ENCODE results near the gene ITGAX.
"Not testable (repeated sequence)": the region's sequence is repeated elsewhere in the genome, so short reads cannot be mapped to it uniquely, and the experiment has no call there.

Gene ITGAX

DNA sequence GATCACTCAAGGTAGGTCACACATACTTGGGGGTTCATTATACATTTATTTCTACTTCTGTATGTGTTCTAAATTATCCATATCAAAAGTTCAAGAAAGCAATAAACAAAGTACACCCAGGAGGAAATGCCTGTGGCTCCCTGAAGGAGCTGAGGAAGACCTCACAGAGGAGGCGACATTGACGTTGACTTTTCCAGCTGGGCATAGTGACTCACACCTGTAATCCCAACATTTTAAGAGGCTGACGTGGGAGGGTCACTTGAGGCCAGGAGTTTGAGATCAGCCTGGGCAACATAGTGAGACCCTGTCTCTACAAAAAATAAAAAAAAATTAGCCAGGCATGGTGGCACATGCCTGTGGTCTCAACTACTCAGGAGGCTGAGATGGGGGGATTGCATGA lies 54.5 kb downstream of the ITGAX start:
- no peaks in the 10 kb centered on the region for H3K9me3 ChIP-seq (ENCODE audit: low read depth, low read length)
- TF ChIP-seq FOXP2 (optimal IDR thresholded peaks at IDR 0.05; ENCODE audit: control extremely low read depth, extremely low read length, insufficient read depth) (no peak), EZH2 (IDR thresholded peaks at IDR 0.05) (no peak), POLR2AphosphoS5 (IDR thresholded peaks at IDR 0.05; ENCODE audit: borderline replicate concordance, low read depth, low read length) (no peak)
- DNase-seq (ENCODE audit: low read depth, low spot score), result no peak
- H3K27ac ChIP-seq, result no peak overlapping the region
- H3K36me3 ChIP-seq (ENCODE audit: insufficient read depth, low read length), result no peaks in the 10 kb centered on the region
- H3K4me3 ChIP-seq, result no peak overlapping the region
- H3K9ac ChIP-seq (ENCODE audit: insufficient read length), result no peak overlapping the region

DNA sequence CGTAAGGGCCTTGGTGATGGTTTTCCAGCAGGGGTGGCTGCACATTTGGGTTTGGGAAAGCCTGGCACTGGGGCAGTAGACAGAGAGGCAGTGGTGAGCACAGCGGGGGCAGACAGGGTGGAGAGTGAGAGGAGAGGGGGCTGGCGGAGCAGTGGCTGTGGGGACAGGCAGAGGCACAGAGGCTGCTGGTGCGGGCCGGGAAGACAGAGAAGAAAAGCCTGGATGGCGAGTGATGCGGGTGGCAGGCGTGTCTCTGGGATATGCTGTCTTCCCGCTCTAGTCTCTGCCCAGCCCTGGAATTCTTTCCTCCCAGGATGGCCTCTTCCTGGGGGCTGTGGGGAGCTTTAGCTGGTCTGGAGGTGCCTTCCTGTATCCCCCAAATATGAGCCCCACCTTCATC lies 55.1 kb downstream of the ITGAX start:
- TF ChIP-seq POLR2AphosphoS5 (IDR thresholded peaks at IDR 0.05; ENCODE audit: borderline replicate concordance, low read depth, low read length), result no peak
- TF ChIP-seq EZH2 (IDR thresholded peaks at IDR 0.05), result no peak
- no peak for TF ChIP-seq FOXP2 (optimal IDR thresholded peaks at IDR 0.05; ENCODE audit: control extremely low read depth, extremely low read length, insufficient read depth)
- DNase-seq (ENCODE audit: low read depth, low spot score), result no peak

DNA sequence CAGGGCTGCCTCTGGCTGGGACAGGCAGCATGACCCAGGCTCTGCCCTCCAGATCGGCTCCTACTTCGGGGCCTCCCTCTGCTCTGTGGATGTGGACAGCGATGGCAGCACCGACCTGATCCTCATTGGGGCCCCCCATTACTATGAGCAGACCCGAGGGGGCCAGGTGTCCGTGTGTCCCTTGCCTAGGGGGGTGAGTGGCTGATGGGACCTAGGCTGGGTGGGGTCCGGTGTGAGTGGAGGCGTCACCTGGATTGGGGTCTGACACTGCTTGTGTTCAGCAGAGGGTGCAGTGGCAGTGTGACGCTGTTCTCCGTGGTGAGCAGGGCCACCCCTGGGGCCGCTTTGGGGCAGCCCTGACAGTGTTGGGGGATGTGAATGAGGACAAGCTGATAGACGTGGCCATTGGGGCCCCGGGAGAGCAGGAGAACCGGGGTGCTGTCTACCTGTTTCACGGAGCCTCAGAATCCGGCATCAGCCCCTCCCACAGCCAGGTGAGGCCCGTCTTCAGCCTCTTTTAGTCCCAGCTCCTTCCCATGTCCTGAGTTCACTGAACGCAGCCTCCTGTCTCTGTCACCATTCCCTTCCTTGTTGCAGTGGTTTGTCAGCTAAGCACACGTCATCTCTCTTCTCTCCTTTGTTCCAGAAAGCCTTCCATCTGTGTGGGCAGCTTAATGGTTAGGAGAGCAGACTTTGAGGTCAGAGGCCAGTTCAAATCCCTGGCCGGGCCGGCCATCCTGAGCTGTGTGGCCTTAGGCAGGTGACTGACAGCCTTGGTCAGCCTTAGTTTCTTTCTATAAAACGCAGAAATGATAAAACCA lies 56.3 kb downstream of the ITGAX start:
- Histone ChIP-seq H3K36me3 (ENCODE audit: insufficient read depth, low read length) (no peaks in the 10 kb centered on the region), H3K9me3 (ENCODE audit: low read depth, low read length) (no peaks in the 10 kb centered on the region), H3K27ac (no peak overlapping the region), H3K9ac (ENCODE audit: insufficient read length) (no peak overlapping the region), H3K4me3 (no peak overlapping the region)
- no peak for DNase-seq (ENCODE audit: low read depth, low spot score)
- no peak for TF ChIP-seq POLR2AphosphoS5 (IDR thresholded peaks at IDR 0.05; ENCODE audit: borderline replicate concordance, low read depth, low read length)
- TF ChIP-seq FOXP2 (optimal IDR thresholded peaks at IDR 0.05; ENCODE audit: control extremely low read depth, extremely low read length, insufficient read depth), result no peak
- no peak for TF ChIP-seq EZH2 (IDR thresholded peaks at IDR 0.05)

More for the DNA sequence above, 55.1 kb downstream of the ITGAX start:
- H3K36me3 ChIP-seq (ENCODE audit: insufficient read depth, low read length), result no peaks in the 10 kb centered on the region
- H3K9me3 ChIP-seq (ENCODE audit: low read depth, low read length), result no peaks in the 10 kb centered on the region
- H3K4me3 ChIP-seq, result no peak overlapping the region
- H3K9ac ChIP-seq (ENCODE audit: insufficient read length), result no peak overlapping the region
- no peak overlapping the region for H3K27ac ChIP-seq

DNA sequence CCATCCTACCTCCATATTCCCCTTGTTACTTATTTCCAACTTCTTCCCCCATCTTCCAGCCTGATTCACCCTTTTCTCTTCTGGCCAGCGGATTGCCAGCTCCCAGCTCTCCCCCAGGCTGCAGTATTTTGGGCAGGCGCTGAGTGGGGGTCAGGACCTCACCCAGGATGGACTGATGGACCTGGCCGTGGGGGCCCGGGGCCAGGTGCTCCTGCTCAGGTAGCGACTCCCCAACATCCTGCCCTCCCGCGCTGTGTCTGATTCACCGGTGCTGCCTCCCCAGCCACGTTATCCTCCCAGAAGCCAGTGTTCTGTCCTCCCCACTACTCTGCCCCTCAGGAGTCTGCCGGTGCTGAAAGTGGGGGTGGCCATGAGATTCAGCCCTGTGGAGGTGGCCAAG lies 57.8 kb downstream of the ITGAX start:
- no peak overlapping the region for H3K4me3 ChIP-seq
- no peak overlapping the region for H3K9ac ChIP-seq (ENCODE audit: insufficient read length)
- no peaks in the 10 kb centered on the region for H3K9me3 ChIP-seq (ENCODE audit: low read depth, low read length)
- DNase-seq (ENCODE audit: low read depth, low spot score), result no peak
- H3K27ac ChIP-seq, result no peak overlapping the region
- H3K36me3 ChIP-seq (ENCODE audit: insufficient read depth, low read length), result no peaks in the 10 kb centered on the region
- TF ChIP-seq FOXP2 (optimal IDR thresholded peaks at IDR 0.05; ENCODE audit: control extremely low read depth, extremely low read length, insufficient read depth) (no peak), EZH2 (IDR thresholded peaks at IDR 0.05) (no peak), POLR2AphosphoS5 (IDR thresholded peaks at IDR 0.05; ENCODE audit: borderline replicate concordance, low read depth, low read length) (no peak)

DNA sequence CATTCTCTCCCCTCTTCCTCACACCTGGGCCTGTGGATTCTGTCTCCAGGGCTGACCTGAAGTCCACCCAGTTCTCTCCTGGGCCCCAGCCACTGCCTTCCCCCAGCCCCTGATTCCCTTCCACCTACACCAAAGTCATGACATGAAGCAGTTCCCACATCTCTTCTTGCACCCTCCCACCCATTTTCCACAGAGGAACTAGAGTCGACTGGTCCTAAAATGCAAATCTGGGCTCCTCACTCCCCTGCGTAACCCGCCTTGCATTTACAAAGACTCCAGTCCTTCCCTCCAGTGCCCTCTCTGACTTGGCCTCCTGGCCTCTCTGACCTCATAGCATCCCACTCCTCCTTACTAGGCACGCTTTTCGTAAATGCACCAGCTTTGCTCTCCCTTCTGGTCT lies 58.4 kb downstream of the ITGAX start:
- H3K9ac ChIP-seq (ENCODE audit: insufficient read length), result no peak overlapping the region
- no peak for TF ChIP-seq POLR2AphosphoS5 (IDR thresholded peaks at IDR 0.05; ENCODE audit: borderline replicate concordance, low read depth, low read length)
- TF ChIP-seq EZH2 (IDR thresholded peaks at IDR 0.05), result no peak
- no peak for TF ChIP-seq FOXP2 (optimal IDR thresholded peaks at IDR 0.05; ENCODE audit: control extremely low read depth, extremely low read length, insufficient read depth)
- H3K4me3 ChIP-seq, result no peak overlapping the region
- DNase-seq (ENCODE audit: low read depth, low spot score), result no peak
- no peaks in the 10 kb centered on the region for H3K36me3 ChIP-seq (ENCODE audit: insufficient read depth, low read length)
- no peak overlapping the region for H3K27ac ChIP-seq
- H3K9me3 ChIP-seq (ENCODE audit: low read depth, low read length), result no peaks in the 10 kb centered on the region

DNA sequence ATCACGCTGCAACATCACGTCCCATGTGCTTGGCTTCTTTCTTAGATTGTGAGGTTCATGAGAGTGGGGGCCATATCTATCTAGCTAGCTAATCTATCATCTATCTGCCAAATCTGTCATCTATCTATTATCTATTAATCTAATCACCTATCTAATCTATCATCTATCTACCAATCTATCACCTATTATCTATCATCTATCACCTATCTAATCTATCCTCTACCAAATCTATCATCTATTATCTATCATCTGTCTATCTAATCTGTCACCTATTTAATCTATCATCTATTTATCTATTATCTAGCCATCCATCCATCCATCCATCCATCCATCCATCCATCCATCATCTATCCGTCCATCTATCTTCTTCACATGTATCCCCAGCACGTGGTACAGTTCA lies 59.0 kb downstream of the ITGAX start:
- Histone ChIP-seq H3K36me3 (ENCODE audit: insufficient read depth, low read length) (no peaks in the 10 kb centered on the region), H3K9ac (ENCODE audit: insufficient read length) (no peak overlapping the region), H3K9me3 (ENCODE audit: low read depth, low read length) (no peaks in the 10 kb centered on the region), H3K27ac (no peak overlapping the region), H3K4me3 (no peak overlapping the region)
- DNase-seq (ENCODE audit: low read depth, low spot score), result no peak
- TF ChIP-seq FOXP2 (optimal IDR thresholded peaks at IDR 0.05; ENCODE audit: control extremely low read depth, extremely low read length, insufficient read depth) (no peak), EZH2 (IDR thresholded peaks at IDR 0.05) (no peak), POLR2AphosphoS5 (IDR thresholded peaks at IDR 0.05; ENCODE audit: borderline replicate concordance, low read depth, low read length) (no peak)

DNA sequence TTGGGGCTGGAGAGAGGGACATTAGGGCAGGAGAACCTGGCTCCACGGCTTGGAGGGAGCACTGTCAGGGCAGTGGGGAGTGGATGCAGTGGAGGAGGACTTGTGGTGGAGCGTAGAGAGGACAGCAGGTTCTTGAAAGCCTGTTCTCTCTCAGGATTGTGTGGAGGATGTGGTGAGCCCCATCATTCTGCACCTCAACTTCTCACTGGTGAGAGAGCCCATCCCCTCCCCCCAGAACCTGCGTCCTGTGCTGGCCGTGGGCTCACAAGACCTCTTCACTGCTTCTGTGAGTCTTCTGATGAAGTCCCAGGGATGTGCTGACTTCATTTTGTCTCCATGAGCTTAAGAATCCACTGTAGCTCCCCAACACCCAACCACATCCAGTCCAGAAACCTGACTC lies 59.7 kb downstream of the ITGAX start:
- no peak overlapping the region for H3K4me3 ChIP-seq
- H3K27ac ChIP-seq, result no peak overlapping the region
- no peaks in the 10 kb centered on the region for H3K36me3 ChIP-seq (ENCODE audit: insufficient read depth, low read length)
- no peak overlapping the region for H3K9ac ChIP-seq (ENCODE audit: insufficient read length)
- no peaks in the 10 kb centered on the region for H3K9me3 ChIP-seq (ENCODE audit: low read depth, low read length)
- no peak for TF ChIP-seq FOXP2 (optimal IDR thresholded peaks at IDR 0.05; ENCODE audit: control extremely low read depth, extremely low read length, insufficient read depth)
- TF ChIP-seq POLR2AphosphoS5 (IDR thresholded peaks at IDR 0.05; ENCODE audit: borderline replicate concordance, low read depth, low read length), result no peak
- no peak for TF ChIP-seq EZH2 (IDR thresholded peaks at IDR 0.05)
- no peak for DNase-seq (ENCODE audit: low read depth, low spot score)

DNA sequence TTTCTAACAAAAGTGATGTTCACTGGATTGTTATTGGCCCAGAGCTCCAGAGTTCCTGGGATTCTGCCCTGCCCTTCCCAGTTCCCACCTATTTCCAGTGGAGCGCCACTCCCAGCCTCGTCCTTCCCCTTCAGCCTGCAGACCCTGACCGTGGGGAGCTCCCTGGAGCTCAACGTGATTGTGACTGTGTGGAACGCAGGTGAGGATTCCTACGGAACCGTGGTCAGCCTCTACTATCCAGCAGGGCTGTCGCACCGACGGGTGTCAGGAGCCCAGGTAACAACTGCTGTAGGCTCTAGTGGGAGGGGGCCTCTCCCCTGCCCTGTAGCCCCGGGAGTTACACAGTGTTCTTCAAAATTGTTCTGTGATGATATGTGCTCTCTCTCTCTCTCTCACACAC lies 61.4 kb downstream of the ITGAX start:
- no peak for DNase-seq (ENCODE audit: low read depth, low spot score)
- no peak overlapping the region for H3K4me3 ChIP-seq
- H3K9me3 ChIP-seq (ENCODE audit: low read depth, low read length), result no peaks in the 10 kb centered on the region
- no peak overlapping the region for H3K27ac ChIP-seq
- no peaks in the 10 kb centered on the region for H3K36me3 ChIP-seq (ENCODE audit: insufficient read depth, low read length)
- H3K9ac ChIP-seq (ENCODE audit: insufficient read length), result no peak overlapping the region
- no peak for TF ChIP-seq POLR2AphosphoS5 (IDR thresholded peaks at IDR 0.05; ENCODE audit: borderline replicate concordance, low read depth, low read length)
- TF ChIP-seq FOXP2 (optimal IDR thresholded peaks at IDR 0.05; ENCODE audit: control extremely low read depth, extremely low read length, insufficient read depth), result no peak
- no peak for TF ChIP-seq EZH2 (IDR thresholded peaks at IDR 0.05)

DNA sequence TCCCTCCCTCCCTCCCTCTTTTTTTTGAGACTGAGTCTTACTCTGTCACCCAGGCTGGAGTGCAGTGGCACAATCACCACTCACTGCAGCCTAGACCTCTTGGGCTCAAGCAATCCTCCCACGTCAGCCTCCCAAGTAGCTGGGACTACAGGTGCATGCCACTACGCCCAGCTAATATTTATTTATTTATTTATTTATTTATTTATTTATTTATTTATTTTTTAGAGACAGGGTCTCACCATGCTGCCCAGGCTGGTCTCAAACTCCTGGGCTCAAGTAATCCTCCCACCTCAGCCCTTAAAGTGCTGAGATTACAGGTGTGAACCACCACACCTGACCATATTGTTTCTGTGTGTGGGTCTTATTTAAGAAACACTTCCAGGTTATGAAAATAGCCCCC lies 62.1 kb downstream of the ITGAX start:
- not testable (repeated sequence) for H3K9me3 ChIP-seq (ENCODE audit: low read depth, low read length); DNase-seq (ENCODE audit: low read depth, low spot score); H3K27ac ChIP-seq; H3K36me3 ChIP-seq (ENCODE audit: insufficient read depth, low read length); H3K4me3 ChIP-seq; H3K9ac ChIP-seq (ENCODE audit: insufficient read length)

All from SK-N-MC (cell line).